Panc1 (cell line): Measurements from ENCODE around the gene AP2B1. TPM values are rescaled to one million over a fixed set of nuclear protein-coding genes. Genes with fewer than 3 reads are reported as not detected.

Experiments
- ATAC-seq: fragments of 200-7000 bp; cut with Tn5 transposase; 2 replicates; pipeline ENCODE4 v1.9.1; 2020; ENCODE audit warnings: mild to moderate bottlenecking, moderate library complexity
- BruUV-seq: library from RNA; stranded (reverse); fragments of 400-500 nt; replicated peaks from 2 replicates; lab custom pipeline; 2021; lab: Mats Ljungman, UMichigan
- CTCF ChIA-PET: fragments of 300-600 bp; sonication (Branson Sonifier 250); formaldehyde crosslinking; loops from one replicate; lab custom pipeline; 2022; ENCODE audit warnings: antibody characterized with exemption; lab: Charles Lee
- POLR2A ChIA-PET: fragments of 300-600 bp; sonication (Branson Sonifier 250); formaldehyde crosslinking; loops from one replicate; lab custom pipeline; 2022; ENCODE audit warnings: antibody characterized with exemption; lab: Charles Lee
- DNase-seq: peaks from one replicate; pipeline ENCODE4 v3.0.0-alpha.2; 2010; ENCODE audit warnings: low read depth, low spot score
- H3K27ac ChIP-seq: 2 replicates; pipeline ENCODE4 v1.5.1; 2011; ENCODE audit warnings: mild to moderate bottlenecking, low read length, inconsistent platforms
- H3K27me3 ChIP-seq: fragments of 200-500 bp; sonication (Bioruptor generic); 2 replicates; pipeline ENCODE4 v1.6.0; 2014; ENCODE audit warnings: low read length, inconsistent platforms; ENCODE audit not compliant: control insufficient read depth, insufficient read depth
- H3K36me3 ChIP-seq: fragments of 200-500 bp; sonication (Bioruptor generic); 2 replicates; pipeline ENCODE4 v1.5.1; 2014; ENCODE audit warnings: inconsistent platforms, mild to moderate bottlenecking, low read length, moderate library complexity; ENCODE audit not compliant: control insufficient read depth, insufficient read depth
- H3K4me1 ChIP-seq: 2 replicates; pipeline ENCODE4 v1.5.1; 2011; ENCODE audit warnings: inconsistent platforms, mild to moderate bottlenecking, low read length, moderate library complexity; ENCODE audit not compliant: control insufficient read depth, insufficient read depth
- H3K4me3 ChIP-seq, 2 experiments: 2 replicates each; pipeline ENCODE4 v1.5.1; 2011 to 2012; ENCODE audit warnings: low read depth in 2 of 2, low read length in 2 of 2, mild to moderate bottlenecking in 2 of 2, inconsistent platforms in 1 of 2, moderate library complexity in 1 of 2
- H3K9me3 ChIP-seq: fragments of 200-500 bp; sonication (Bioruptor generic); 2 replicates; pipeline ENCODE4 v1.5.1; 2014; ENCODE audit warnings: low read depth, mild to moderate bottlenecking, inconsistent platforms, low read length, moderate library complexity; ENCODE audit not compliant: control insufficient read depth, insufficient read depth
- POLR2AphosphoS5 ChIP-seq: IDR thresholded peaks from 2 replicates; pipeline ENCODE4 v1.6.1; 2012; ENCODE audit warnings: mild to moderate bottlenecking, low read depth, low read length, moderate library complexity
- SIN3A ChIP-seq: IDR thresholded peaks from 2 replicates; pipeline ENCODE4 v1.6.1; 2012; ENCODE audit warnings: low read depth, mild to moderate bottlenecking, low read length, moderate library complexity, borderline replicate concordance; ENCODE audit not compliant: insufficient read depth
- TCF7L2 ChIP-seq: IDR thresholded peaks from 2 replicates; pipeline ENCODE4 v1.6.1; 2011; ENCODE audit warnings: mild to moderate bottlenecking, low read depth, low read length, inconsistent platforms
- in situ Hi-C: cut with HindIII; loops from 2 replicates; pipeline ENCODE4 v1.10.0; 2016; ENCODE audit warnings: low sequenced_read_pairs, low pct_unique_long_range_greater_than_20kb
- intact Hi-C: fragments of 100-400 bp; cut with micrococcal nuclease; formaldehyde crosslinking; loops from one replicate; pipeline ENCODE4 v1.10.0; 2022; ENCODE audit not compliant: unreplicated experiment
- total RNA-seq: library from RNA; stranded (reverse); gene quantifications from one replicate; pipeline ENCODE4 v1.2.1, GENCODE V29; 2021; ENCODE audit not compliant: unreplicated experiment
- TF ChIP-seq, protein P1 (sequence below): fragments of 450-650 bp; IDR thresholded peaks from 2 replicates; pipeline ENCODE4 v1.5.1; 2017; ENCODE audit warnings: mild to moderate bottlenecking
- TF ChIP-seq, protein P2 (sequence below), 2 experiments: IDR thresholded peaks; 2 replicates each; pipeline ENCODE4 v1.6.1; 2011 to 2012; ENCODE audit warnings: low read depth in 2 of 2, control low read depth in 1 of 2, low read length in 1 of 2, mild to moderate bottlenecking in 1 of 2, moderate library complexity in 1 of 2; ENCODE audit not compliant: insufficient read depth in 1 of 2

AP2B1 gene
- total RNA-seq, 1 experiment from 2014 or later: 446 TPM

DNA sequence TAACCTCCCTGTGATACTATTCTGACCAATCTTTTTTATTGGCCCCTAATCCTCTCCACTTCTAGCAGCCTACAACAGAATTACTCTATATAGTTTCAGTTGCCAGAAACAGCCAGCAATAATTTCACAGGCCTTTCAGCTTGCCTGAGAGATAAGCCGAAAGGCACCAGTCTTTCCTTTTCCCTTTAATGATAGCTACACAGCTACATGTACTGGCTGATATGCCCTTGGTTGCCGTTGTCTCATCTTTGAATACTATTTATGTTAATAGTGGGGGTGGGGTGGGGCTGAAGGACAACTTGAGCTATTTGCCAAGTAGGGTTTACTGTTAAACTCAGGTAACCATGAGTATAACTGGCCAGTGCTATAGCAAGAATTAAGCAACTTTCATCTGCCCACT, 108.5 kb downstream of the AP2B1 start:
- ATAC-seq: no peak
- peaks cover 9% of the 10 kb centered on the region; the same call in 1 of the 2 replicates for H3K4me1 ChIP-seq
- H3K9me3 ChIP-seq: no peaks in the 10 kb centered on the region
- intact Hi-C loops: no loop called here
- peaks cover 42% of the 10 kb centered on the region for H3K36me3 ChIP-seq
- ChIA-PET CTCF (no interaction called here), POLR2A (no interaction called here)
- no peak overlapping the region for H3K27ac ChIP-seq
- DNase-seq: no peak
- H3K4me3 ChIP-seq: no peak overlapping the region
- no TSS peak for BruUV-seq
- in situ Hi-C loops: no loop called here
- H3K27me3 ChIP-seq: no peaks in the 10 kb centered on the region
- no peak for TF ChIP-seq TCF7L2
- TF ChIP-seq, protein P1, sequence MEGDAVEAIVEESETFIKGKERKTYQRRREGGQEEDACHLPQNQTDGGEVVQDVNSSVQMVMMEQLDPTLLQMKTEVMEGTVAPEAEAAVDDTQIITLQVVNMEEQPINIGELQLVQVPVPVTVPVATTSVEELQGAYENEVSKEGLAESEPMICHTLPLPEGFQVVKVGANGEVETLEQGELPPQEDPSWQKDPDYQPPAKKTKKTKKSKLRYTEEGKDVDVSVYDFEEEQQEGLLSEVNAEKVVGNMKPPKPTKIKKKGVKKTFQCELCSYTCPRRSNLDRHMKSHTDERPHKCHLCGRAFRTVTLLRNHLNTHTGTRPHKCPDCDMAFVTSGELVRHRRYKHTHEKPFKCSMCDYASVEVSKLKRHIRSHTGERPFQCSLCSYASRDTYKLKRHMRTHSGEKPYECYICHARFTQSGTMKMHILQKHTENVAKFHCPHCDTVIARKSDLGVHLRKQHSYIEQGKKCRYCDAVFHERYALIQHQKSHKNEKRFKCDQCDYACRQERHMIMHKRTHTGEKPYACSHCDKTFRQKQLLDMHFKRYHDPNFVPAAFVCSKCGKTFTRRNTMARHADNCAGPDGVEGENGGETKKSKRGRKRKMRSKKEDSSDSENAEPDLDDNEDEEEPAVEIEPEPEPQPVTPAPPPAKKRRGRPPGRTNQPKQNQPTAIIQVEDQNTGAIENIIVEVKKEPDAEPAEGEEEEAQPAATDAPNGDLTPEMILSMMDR: no peak
- TF ChIP-seq, protein P2, sequence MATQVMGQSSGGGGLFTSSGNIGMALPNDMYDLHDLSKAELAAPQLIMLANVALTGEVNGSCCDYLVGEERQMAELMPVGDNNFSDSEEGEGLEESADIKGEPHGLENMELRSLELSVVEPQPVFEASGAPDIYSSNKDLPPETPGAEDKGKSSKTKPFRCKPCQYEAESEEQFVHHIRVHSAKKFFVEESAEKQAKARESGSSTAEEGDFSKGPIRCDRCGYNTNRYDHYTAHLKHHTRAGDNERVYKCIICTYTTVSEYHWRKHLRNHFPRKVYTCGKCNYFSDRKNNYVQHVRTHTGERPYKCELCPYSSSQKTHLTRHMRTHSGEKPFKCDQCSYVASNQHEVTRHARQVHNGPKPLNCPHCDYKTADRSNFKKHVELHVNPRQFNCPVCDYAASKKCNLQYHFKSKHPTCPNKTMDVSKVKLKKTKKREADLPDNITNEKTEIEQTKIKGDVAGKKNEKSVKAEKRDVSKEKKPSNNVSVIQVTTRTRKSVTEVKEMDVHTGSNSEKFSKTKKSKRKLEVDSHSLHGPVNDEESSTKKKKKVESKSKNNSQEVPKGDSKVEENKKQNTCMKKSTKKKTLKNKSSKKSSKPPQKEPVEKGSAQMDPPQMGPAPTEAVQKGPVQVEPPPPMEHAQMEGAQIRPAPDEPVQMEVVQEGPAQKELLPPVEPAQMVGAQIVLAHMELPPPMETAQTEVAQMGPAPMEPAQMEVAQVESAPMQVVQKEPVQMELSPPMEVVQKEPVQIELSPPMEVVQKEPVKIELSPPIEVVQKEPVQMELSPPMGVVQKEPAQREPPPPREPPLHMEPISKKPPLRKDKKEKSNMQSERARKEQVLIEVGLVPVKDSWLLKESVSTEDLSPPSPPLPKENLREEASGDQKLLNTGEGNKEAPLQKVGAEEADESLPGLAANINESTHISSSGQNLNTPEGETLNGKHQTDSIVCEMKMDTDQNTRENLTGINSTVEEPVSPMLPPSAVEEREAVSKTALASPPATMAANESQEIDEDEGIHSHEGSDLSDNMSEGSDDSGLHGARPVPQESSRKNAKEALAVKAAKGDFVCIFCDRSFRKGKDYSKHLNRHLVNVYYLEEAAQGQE (IDR thresholded peaks at IDR 0.05; ENCODE audit: insufficient read depth in 1 of 2, low read depth in 2 of 2, low read length in 1 of 2): no peak
- TF ChIP-seq SIN3A: no peak
- TF ChIP-seq POLR2AphosphoS5: no peak

DNA sequence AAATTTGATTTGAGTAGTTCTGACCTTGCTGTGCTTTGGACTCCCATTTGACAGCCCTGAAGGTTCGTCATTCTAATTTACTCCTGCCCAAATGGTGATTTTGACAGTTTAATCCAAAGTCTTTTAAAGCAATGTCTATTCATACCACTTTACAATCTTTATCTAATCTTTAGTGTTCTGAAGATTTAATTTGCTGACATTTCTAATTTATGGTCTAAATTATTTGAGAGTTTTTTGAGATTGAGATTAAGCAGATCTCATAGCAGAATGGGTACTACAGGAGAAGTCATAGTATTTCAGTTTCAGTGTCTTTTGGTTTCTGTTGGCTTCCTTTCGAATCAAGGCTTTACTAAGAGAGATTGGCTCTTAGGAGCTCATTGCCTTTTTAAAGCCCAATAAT, 111.7 kb downstream of the AP2B1 start:
- no peak for TF ChIP-seq TCF7L2
- TF ChIP-seq, protein P1: no peak
- TF ChIP-seq POLR2AphosphoS5: no peak
- no peak for TF ChIP-seq SIN3A
- no peak overlapping the region for H3K27ac ChIP-seq
- peaks cover 20% of the 10 kb centered on the region for H3K36me3 ChIP-seq
- H3K4me1 ChIP-seq: no peaks in the 10 kb centered on the region
- DNase-seq (no peak), ATAC-seq (no peak)
- CTCF ChIA-PET: no interaction called here
- H3K9me3 ChIP-seq: no peaks in the 10 kb centered on the region
- in situ Hi-C loops (no loop called here), intact Hi-C loops (no loop called here)
- no TSS peak for BruUV-seq
- H3K27me3 ChIP-seq: no peaks in the 10 kb centered on the region
- H3K4me3 ChIP-seq: no peak overlapping the region
- POLR2A ChIA-PET: no interaction called here
